Stimulated activated memory B cell treated with anti-CD40 and anti-IgM and Interleukin-4, amounts not matched to agents 10 μg/mL and 1 μg/mL and 100 μg/mL, for 72 hours (primary cell): ENCODE measurements around the gene ACAP3.

Experiments used
- ATAC-seq: fragments of 150-1000 bp; cut with Tn5 transposase; 2 replicates; pipeline ENCODE4 v1.10.0; 2021
- H3K27ac Mint-ChIP-seq: one replicate; pipeline ENCODE4 v1.8.0; 2022; ENCODE audit warnings: mild to moderate bottlenecking, mixed read lengths
- H3K27me3 Mint-ChIP-seq: one replicate; pipeline ENCODE4 v1.8.0; 2022; ENCODE audit warnings: mixed read lengths
- H3K36me3 Mint-ChIP-seq: one replicate; pipeline ENCODE4 v1.8.0; 2022; ENCODE audit warnings: mixed read lengths
- H3K4me1 Mint-ChIP-seq: one replicate; pipeline ENCODE4 v1.8.0; 2022; ENCODE audit warnings: mixed read lengths
- H3K4me3 Mint-ChIP-seq: one replicate; pipeline ENCODE4 v1.8.0; 2022; ENCODE audit warnings: mild to moderate bottlenecking, moderate library complexity, mixed read lengths
- H3K9me3 Mint-ChIP-seq: one replicate; pipeline ENCODE4 v1.8.0; 2022; ENCODE audit warnings: mixed read lengths

Gene ACAP3

DNA sequence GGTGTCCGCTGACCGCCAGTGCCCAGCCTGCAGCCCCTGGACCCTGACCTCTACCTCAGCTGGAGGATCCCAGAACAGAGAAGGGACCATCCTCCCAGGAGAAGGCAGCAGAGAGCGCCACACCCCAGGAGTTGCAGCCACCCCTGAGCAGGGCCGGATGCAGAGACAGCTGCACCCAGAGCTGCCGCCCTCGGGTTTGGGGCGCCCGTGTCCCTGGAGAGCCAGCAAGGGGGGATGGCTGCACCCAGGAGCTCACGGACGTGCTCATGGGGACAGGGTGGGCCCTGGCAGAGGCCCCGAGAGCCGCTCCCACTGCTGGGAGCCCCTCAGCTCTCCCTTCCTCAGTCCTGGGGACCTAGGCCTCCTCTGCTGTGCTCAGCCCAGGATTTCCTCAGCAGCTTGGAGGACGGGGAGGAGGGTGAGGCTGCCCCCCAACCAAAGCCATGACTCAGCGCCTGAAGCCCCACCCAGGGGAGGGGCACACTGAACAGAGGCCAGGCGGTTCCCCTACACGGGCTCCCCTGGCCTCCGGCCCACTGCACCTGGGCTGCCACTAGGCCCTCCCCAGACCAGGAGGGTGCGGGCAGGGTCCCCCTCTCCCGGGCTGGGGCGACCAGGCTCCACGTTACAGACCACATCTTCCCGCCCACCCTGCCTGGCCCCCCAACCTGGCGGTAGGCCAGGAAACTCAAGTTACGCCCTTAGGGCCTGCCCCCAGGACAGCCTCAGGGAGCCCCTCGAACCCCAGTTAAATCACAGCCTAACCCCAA, 2.2 kb downstream of the ACAP3 start:
- H3K27ac Mint-ChIP-seq: peak overlapping the region; percentile 83
- peak overlapping the region; percentile 80 for H3K4me3 Mint-ChIP-seq
- H3K36me3 Mint-ChIP-seq: no peaks in the 10 kb centered on the region
- no peaks in the 10 kb centered on the region for H3K27me3 Mint-ChIP-seq
- ATAC-seq: peak; percentile 62
- peaks cover 38% of the 10 kb centered on the region for H3K4me1 Mint-ChIP-seq
- no peaks in the 10 kb centered on the region for H3K9me3 Mint-ChIP-seq

DNA sequence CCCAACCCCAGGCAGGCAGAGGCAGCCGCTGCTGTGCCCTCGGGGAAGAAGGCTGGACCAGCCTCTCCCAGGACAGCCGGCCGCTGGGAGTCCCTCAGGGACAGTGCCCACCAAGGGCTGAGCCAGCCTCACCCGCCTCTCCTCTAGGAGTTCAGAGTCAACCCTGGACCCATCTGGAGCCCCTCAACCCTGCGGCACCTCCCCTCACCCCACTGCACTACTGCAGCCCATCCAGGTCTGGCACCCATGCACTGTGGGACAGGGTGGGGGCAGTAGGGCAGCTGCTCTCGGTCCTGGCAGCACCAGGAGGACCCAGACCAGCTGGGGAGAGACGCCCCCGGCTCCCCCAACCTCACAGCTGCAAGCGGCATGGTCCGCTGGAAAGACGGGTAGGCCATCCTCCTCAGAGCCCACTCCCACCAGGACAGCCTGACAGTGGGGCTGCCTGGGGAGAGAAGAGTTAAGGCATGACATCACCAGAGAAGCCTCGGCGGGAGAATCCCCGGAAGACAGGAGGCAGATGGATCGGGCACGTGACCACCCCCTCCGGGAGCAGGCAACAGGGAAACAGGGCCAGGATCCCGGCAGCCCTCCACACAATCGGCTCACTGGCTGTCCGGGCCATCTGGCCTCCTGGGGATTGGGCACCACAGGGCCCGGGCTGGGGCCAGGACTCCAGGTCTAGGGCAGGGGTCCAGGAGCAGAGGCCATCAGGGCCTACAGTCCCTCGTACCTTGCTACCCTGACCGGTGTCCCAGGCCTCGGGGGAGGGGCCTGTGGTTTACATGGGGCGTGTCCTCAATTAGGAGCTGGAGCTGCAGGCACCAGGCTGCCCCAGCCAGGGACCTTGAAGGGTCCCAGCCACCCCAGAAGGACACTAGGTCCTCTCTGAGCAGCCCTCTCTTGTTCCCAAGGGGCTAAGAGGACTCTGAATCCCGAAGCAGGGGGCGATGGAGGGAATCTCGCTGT, 3.1 kb downstream of the ACAP3 start:
- Mint-ChIP-seq H3K27me3 (no peaks in the 10 kb centered on the region), H3K4me3 (peak overlapping the region; percentile 80), H3K9me3 (no peaks in the 10 kb centered on the region), H3K4me1 (peaks cover 40% of the 10 kb centered on the region), H3K36me3 (no peaks in the 10 kb centered on the region), H3K27ac (peak overlapping the region; percentile 83)
- no peak for ATAC-seq

DNA sequence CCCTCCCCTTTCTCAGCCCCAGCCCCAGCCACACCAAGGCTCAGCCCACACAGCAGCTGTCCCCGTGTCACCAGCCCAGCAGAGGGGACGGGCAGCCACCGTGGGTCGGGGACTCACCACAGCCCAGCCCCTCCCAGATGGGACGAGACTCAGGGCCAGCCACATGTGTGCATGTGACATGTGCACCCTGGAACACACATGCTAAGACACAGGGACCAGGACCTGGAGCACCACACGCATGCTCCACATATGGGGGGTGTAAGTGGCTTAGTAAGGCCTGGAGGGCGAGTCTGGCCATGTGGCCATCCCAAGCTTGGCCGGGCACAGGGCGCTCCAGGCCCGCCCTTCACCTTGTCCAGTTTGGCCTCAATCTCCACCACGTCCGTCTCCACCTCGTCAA, 4.0 kb downstream of the ACAP3 start:
- no peak overlapping the region for H3K4me3 Mint-ChIP-seq
- H3K27ac Mint-ChIP-seq: no peak overlapping the region
- H3K27me3 Mint-ChIP-seq: no peaks in the 10 kb centered on the region
- no peak for ATAC-seq
- no peaks in the 10 kb centered on the region for H3K9me3 Mint-ChIP-seq
- peaks cover 38% of the 10 kb centered on the region for H3K4me1 Mint-ChIP-seq
- no peaks in the 10 kb centered on the region for H3K36me3 Mint-ChIP-seq

DNA sequence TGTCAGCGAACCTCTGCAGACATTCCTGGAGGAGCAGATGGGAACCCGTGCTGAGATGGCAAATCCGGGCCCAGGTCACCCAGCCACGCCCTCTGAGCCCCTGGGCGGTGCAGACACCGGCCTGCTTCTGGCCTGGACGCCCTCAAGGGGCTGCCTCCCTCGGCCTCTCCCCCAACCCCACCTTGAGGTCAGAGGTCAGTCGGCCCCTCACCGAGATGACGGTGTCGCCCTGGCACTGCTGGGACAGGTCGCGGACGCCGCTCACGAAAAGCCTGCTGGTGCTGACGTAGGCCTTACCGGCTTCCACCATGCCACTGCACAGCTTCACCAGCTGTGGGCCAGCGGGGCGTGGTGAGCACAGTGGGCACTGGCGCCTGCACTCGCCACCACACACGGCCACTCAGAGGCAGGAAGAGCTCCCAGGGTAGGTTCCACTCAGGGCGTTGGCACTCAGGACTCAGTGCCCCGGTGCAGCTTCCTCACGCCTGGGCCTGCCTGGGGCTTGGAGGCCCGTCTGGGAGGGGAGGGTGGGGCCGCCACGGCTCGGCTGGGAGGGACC, 4.7 kb downstream of the ACAP3 start:
- ATAC-seq: no peak
- Mint-ChIP-seq H3K27ac (no peak overlapping the region), H3K4me1 (peaks cover 38% of the 10 kb centered on the region), H3K4me3 (no peak overlapping the region), H3K9me3 (no peaks in the 10 kb centered on the region), H3K27me3 (no peaks in the 10 kb centered on the region), H3K36me3 (no peaks in the 10 kb centered on the region)

DNA sequence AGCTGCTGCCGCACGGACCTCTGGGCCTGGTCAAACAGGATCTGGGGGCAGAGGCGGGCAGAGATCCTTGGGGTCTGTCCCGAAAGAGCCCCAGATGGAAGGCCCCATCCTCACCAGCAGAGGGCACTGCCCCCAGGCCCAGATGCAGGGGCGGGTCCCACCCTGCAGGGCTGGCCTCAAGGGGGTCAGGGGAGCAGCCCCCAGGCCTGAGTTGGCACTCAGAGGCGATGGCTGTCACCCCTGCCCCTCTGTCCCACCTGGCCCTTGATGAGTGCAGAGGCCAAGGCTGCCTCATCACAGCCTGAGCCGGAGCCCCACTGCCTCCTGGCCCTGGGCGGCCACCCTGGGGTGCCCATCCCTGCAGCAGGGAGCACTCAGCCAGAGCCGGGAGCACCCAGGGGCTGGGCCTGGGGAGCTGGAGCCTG, 5.7 kb downstream of the ACAP3 start:
- H3K36me3 Mint-ChIP-seq: no peaks in the 10 kb centered on the region
- no peak for ATAC-seq
- H3K9me3 Mint-ChIP-seq: no peaks in the 10 kb centered on the region
- H3K27ac Mint-ChIP-seq: no peak overlapping the region
- H3K27me3 Mint-ChIP-seq: no peaks in the 10 kb centered on the region
- no peak overlapping the region for H3K4me3 Mint-ChIP-seq
- peaks cover 36% of the 10 kb centered on the region for H3K4me1 Mint-ChIP-seq

DNA sequence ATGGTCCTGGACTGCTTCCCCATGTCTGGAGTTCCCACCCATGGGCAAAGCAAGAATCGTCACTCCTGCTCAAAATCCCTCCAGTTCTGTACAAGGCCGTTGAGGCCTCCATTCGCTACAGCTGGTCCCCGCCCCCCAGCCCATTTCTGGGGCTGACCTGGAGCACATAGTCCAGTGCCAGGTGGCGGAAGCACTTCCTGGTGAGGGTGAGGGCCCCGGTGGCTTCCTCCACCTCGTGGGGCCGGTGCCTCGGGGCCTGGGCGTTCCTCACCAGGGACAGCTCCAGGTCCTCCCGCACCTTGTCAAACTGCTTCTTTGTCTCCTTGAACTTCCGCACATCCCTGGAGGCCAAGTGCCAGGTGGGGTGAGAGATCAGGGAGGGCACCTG, 7.4 kb downstream of the ACAP3 start:
- Mint-ChIP-seq H3K36me3 (no peaks in the 10 kb centered on the region), H3K9me3 (no peaks in the 10 kb centered on the region), H3K4me1 (peaks cover 19% of the 10 kb centered on the region), H3K27ac (peak overlapping the region; percentile 35), H3K4me3 (no peak overlapping the region), H3K27me3 (no peaks in the 10 kb centered on the region)
- no peak for ATAC-seq

DNA sequence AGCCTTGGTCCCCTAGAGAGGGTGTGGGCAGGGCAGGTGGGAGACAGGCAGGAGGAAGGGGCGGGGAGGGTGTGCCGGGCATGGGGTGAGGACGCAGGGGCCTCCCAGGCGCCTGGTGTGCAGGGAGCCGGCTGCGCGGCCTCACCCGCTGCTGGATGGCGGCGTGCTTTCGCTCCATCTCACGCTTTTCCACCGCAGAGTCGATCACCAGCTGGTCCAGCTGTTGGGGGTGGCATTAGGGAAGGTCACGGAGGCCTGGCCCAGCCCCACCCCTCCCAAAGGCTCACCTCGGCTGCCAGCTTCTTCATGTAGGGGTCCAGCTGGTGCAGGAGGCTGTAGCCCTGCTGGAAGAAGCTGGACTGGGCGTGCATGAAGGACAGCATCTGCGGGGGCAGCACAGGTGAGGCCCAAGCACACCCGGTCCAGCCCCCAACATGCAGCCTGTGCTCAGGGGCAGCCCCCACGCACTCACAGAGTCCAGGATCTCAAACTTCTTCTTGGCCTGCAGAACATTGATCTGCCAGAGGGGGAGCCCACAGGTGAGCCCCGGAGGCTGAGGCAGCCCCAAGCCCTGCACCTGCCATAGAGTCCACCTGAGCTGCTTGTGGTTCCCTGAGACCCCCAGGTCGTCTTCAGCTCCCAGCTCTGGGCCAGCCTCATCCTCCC, 7.9 kb downstream of the ACAP3 start:
- no peak overlapping the region for H3K4me3 Mint-ChIP-seq

DNA sequence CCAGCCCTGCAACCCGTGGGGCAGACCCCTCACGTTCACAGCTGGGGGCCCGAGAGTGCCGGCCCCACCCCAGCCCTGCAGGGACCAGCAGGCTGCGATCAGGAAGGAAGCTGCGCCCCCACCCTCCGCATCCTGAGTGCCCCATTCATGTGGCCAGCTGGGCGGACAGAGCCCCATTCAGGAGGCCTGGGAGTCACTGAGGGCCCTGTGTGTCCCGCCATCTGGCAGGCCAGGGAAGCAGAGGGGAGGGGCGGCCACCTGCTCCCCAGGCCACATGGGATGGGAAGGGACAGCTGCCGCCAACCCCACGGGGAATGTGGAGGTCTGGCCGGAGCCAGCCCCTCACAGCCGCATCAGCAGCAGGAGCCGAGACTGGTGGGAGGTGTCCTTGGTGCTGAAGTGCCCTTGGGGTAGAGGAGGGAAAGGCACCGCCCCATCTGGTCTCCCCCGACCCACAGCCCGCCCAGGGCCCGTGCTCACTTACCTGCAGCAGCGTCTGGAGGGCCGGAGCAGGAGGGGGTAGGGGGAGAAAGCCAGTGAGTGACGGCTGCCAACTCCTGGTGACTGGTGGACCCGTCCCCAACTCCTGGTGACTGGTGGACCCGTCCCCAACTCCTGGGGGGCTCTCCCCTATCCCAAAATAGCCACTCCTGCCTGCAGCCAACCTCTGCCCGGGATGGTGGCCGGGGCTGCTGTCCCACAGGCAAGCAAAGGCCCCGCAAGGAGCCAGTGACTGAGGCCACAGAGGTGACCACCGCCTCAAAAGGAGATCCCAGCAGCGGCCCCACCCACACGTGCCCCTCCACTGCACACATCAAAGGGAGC, 8.7 kb downstream of the ACAP3 start:
- Mint-ChIP-seq H3K9me3 (no peaks in the 10 kb centered on the region), H3K4me1 (peaks cover 8% of the 10 kb centered on the region), H3K4me3 (no peak overlapping the region), H3K36me3 (no peaks in the 10 kb centered on the region), H3K27me3 (no peaks in the 10 kb centered on the region), H3K27ac (no peak overlapping the region)
- ATAC-seq: no peak

More for the DNA sequence above, 7.9 kb downstream of the ACAP3 start:
- ATAC-seq: no peak
- Mint-ChIP-seq H3K27me3 (no peaks in the 10 kb centered on the region), H3K36me3 (no peaks in the 10 kb centered on the region), H3K27ac (peak overlapping the region; percentile 35), H3K9me3 (no peaks in the 10 kb centered on the region), H3K4me1 (peaks cover 14% of the 10 kb centered on the region)

DNA sequence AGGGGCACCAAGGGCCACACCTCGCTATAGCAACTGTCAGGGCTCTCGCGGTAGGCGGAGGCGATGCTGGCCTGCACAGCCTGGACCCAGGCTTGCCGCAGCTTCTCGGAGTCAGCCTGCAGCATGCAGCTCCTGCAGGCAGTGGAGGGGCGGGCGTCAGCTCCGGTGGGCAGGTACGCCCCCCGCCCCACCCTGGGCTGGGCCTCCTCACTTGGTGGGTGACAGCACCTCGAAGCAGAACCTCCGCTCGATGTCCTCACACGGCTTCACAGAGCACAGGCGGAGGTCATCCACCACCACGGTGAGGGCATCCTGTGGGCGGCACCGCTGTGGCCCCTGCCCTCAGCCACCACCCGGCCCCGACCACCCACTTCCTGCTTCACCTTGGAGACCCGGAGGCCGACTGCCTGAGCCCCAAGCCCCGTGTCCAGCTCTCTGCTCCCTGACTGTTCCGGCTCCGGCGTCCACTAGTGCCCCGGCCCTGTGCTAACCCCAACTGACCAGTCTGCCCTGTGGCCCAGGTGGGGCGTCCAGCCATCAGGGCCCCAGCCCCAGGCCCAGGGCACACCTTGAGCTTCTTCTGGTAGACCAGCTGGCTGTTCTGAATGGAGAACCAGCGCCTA, 9.8 kb downstream of the ACAP3 start:
- Mint-ChIP-seq H3K4me3 (no peak overlapping the region), H3K27me3 (no peaks in the 10 kb centered on the region), H3K27ac (no peak overlapping the region), H3K9me3 (no peaks in the 10 kb centered on the region), H3K36me3 (no peaks in the 10 kb centered on the region), H3K4me1 (peaks cover 8% of the 10 kb centered on the region)
- no peak for ATAC-seq

DNA sequence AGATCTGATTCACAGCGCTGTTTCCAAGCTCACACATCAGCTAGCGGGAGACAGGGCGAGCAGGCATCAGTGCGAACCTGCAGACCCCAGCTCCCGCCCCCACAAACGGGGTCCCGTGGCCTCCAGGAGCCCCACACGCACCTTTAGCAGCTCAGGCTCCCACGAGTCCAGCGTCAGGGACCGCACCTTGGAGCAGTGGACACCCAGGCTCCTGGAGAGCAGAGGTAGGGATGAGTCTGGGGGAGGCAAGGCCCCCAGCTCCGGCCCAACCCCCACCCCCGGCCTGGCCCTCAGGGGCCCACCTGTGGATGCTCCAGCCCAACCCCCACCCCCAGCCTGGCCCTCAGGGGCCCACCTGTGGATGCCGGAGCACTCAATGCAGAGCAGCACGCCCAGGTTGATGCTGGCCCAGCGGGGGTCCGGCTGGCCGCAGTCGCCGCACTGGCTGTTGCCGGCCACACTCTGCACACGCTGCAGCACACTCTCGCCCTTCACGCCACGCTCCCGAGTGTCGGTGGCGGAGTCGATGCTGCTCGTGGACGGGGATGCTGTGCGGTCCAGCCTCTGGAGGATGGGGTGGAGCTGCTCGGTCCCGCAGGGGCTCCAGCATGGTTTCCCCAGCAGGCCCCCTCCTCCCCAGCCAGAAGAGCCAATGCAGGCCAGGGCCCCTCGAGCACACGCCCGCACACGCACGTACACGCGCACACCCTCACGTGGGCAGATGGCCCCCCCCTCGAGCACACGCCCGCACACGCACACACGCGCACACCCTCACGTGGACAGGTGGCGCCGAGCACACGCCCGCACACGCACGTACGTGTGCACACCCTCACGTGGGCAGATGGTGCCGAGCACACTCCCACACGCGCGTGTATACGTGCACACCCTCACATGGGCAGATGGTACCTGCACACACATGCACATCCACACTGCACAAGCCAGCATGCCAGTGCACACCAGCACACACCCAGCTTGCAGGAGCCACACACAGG, 11.4 kb downstream of the ACAP3 start:
- H3K36me3 Mint-ChIP-seq: no peaks in the 10 kb centered on the region
- peaks cover 17% of the 10 kb centered on the region for H3K4me1 Mint-ChIP-seq

DNA sequence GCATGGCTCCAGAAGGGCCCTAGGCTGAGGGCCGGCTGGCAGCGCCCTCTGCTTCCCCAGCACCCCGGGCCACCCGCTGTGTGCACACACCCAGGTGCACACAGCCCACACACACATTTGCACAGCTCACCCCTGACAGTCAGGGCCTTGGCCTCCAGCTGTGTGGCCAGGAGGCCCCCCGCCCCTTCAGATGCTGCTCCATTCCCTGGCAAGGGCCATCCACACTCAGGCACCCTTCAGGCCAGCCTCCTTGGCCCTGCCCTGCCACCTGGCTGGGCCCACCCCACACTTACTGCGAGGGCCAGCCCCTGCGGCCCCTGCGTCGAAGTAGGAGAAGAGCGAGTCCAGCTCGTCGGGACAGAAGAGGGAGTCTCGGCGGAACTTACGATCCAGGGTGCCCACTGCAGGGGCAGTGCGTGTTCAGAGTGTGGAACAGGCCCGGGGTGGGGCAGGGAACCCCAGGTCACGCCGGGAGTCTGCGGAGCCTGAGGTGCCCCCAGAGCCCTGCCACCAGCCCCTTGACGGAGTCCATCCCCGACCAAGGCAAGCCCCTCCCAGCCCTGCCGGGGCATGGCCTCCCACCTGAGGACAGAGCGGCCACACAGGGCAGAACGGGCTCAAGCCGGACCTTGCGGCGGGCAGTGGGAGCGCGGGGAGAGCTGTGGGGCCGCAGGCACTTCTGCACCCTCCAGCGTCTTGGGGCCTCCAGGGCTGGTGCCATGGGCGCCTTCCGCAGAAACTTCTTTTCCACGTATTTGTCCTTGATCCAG, 12.4 kb downstream of the ACAP3 start:
- no peak overlapping the region for H3K27ac Mint-ChIP-seq
- no peak overlapping the region for H3K4me3 Mint-ChIP-seq
- H3K27me3 Mint-ChIP-seq: no peaks in the 10 kb centered on the region
- ATAC-seq: no peak
- H3K9me3 Mint-ChIP-seq: no peaks in the 10 kb centered on the region
- peaks cover 18% of the 10 kb centered on the region for H3K4me1 Mint-ChIP-seq
- H3K36me3 Mint-ChIP-seq: no peaks in the 10 kb centered on the region

More for the DNA sequence above, 11.4 kb downstream of the ACAP3 start:
- Mint-ChIP-seq H3K4me3 (no peak overlapping the region), H3K27ac (no peak overlapping the region), H3K27me3 (no peaks in the 10 kb centered on the region), H3K9me3 (no peaks in the 10 kb centered on the region)
- ATAC-seq: no peak

DNA sequence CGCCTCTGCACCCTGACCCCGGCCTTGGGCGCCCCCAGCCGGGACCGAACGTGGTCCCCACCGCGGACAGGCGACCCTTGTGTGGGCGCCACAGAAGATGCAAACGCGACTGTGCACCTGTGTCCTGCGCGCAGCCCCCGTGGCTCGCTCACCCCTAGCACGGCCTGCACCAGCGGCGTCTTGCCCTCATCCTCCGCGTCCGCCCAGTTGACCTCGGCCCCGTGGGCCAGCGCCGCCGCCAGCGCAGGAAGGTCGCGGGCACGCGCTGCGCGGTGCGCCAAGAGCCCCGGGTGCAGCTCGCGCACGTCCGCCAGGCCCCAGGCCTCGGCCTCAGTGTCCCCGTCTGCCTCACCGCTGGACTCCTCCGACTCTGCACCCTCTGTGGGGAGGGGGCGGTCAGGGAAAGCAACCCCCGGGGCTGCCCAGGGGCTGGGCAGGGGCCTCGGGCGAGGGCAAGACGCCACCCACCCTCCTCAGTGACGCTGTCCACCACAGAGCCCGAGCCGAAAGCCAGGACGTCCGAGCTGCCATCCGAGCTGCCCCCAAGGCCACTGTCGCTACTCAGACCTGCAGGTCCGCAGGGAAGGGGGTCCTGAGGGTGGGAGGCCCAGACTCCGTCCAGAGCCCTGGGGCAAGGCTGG, 13.4 kb downstream of the ACAP3 start:
- H3K4me3 Mint-ChIP-seq: no peak overlapping the region
- peaks cover 18% of the 10 kb centered on the region for H3K4me1 Mint-ChIP-seq
- H3K27me3 Mint-ChIP-seq: no peaks in the 10 kb centered on the region

More for the DNA sequence above, 13.4 kb downstream of the ACAP3 start:
- H3K27ac Mint-ChIP-seq: no peak overlapping the region
- ATAC-seq: no peak
- H3K9me3 Mint-ChIP-seq: no peaks in the 10 kb centered on the region
- H3K36me3 Mint-ChIP-seq: no peaks in the 10 kb centered on the region
